Stimulated activated CD8-positive, alpha-beta memory T cell treated with anti-CD3 and anti-CD28 coated beads, Interleukin-4, amount 100 ng/mL, for 24 hours (primary cell): ENCODE measurements around the gene ERFL.

Experiments used
- DNase-seq: peaks from one replicate; pipeline ENCODE4 v3.0.0-alpha.2; 2020; ENCODE audit warnings: low read depth

Gene ERFL

GRCh38 chr19:41928221-41928683 is at the start of gene ERFL:
TSS of gene ERFL (minus strand) at chr19:41928449. CDS start at chr19:41912919, 15,530 bp downstream.
- DNase-seq, result no peak

GRCh38 chr19:41977916-41978315 is 49.7 kb upstream of the ERFL start:
- no peak for DNase-seq

GRCh38 chr19:41974652-41975051 is 46.4 kb upstream of the ERFL start:
- no peak for DNase-seq

- DNase-seq, result no peak
Measured at GRCh38 chr19:41971363-41971762, 43.1 kb upstream of the ERFL start.

- no peak for DNase-seq
Measured at GRCh38 chr19:41969772-41970458, 41.7 kb upstream of the ERFL start.

- DNase-seq, result no peak
Measured at GRCh38 chr19:41968751-41969595, 40.7 kb upstream of the ERFL start.

- no peak for DNase-seq
Measured at GRCh38 chr19:41967054-41967783, 39.0 kb upstream of the ERFL start.

GRCh38 chr19:41965106-41965505 is 36.9 kb upstream of the ERFL start:
- no peak for DNase-seq

GRCh38 chr19:41960973-41961372 is 32.7 kb upstream of the ERFL start:
- DNase-seq, result no peak

GRCh38 chr19:41959056-41960053 is 31.1 kb upstream of the ERFL start, which contains the start of gene RABAC1:
TSS of gene RABAC1 (minus strand) at chr19:41959321. CDS start at chr19:41959292, 29 bp downstream.
- DNase-seq, result peak; percentile 80

GRCh38 chr19:41958367-41959055 is 30.3 kb upstream of the ERFL start:
- peak; percentile 70 for DNase-seq

GRCh38 chr19:41957838-41958366 is 29.7 kb upstream of the ERFL start:
- DNase-seq, result no peak

GRCh38 chr19:41957161-41957837 is 29.1 kb upstream of the ERFL start:
- no peak for DNase-seq

GRCh38 chr19:41956621-41957020 is 28.4 kb upstream of the ERFL start:
- no peak for DNase-seq

GRCh38 chr19:41955521-41955920 is 27.3 kb upstream of the ERFL start:
- no peak for DNase-seq

GRCh38 chr19:41951686-41952172 is 23.5 kb upstream of the ERFL start:
- peak; percentile 81 for DNase-seq

GRCh38 chr19:41947091-41947490 is 18.8 kb upstream of the ERFL start:
- DNase-seq, result no peak

- peak; percentile 76 for DNase-seq
Measured at GRCh38 chr19:41945135-41945766, 17.0 kb upstream of the ERFL start.

- no peak for DNase-seq
Measured at GRCh38 chr19:41944336-41944735, 16.1 kb upstream of the ERFL start.
